ENCODE data around the gene PCK1.

Gene PCK1

DNA sequence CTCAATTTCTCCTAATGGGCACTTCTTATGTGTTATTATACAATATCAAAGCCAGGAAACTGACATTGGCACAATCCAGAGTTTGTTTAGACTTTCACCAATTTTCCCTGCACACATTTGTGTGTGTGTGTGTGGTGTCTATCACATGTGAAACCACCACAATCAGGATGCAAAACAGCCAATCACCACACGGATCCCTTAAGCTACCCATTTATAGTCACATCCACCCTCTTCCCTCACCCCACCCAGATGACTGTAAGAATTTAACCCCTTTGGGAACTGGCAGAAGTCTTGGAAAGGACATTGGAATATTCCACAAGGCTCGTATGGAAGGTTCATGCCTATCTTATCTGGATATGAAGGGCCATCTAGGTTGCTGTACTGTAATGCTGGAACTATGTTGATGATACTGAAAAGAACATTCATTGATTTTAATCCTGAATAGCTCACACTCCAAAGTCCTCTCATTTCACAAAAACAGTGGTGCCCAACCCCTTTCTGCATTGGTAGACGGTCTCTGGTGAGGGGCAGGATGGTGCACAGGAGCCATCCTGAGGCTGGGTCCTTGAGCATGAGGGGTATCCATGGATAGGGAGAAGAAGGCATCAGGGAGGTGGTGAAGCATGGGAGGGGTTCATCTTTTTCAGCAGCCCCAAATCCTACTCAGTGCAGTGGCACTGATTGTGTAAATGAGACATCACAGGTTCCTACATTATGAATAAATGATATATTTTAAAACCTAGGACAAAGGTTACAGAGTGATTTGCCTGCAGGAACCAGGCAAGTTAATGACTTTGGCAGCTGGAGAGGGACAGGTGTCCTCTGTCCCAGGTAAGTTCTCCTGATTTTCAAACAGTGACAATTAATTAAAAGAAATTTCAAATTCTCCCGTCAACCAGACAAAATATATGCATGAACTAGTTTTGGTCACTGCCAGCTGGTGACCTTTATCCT is 23.9 kb upstream of the PCK1 start:
- DNase-seq, result no peak

DNA sequence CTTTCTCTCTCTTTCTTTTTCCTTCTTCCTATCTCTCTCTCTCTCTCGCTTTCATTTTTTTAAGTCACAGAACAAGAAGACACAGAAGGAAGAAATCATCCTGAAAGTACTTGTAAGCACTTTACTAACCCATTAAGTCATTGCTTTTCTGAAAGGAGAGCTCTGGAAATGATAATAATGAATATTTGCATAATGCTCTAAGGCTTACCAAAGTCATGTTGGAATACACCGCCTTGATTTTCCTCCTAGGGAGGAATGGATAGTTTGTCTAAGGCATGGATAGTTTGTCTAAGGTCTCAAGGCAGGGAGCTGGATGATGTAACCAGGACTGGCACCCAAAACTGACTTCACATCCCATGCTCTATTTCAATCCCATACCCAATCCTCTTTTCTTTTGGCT is 23.1 kb upstream of the PCK1 start:
- no peak for DNase-seq

DNA sequence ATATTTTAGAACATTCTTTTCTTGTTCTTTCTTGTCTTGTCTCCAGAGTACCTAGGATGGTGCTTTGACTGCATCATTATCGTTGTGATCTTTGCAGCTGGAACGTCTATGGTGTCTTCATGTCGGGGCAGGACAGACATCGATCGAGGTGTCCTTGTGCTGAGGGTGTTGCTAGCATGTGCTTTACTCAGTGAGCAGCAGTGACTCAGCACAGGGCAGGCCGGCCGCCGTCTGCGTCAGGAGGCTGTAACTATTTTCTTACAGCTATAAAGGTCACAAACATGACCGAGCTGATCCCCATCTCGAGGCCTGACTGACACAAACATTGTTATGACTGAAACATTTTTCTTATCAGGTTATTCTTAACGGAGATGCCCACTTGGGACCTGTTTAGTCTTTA is 21.0 kb upstream of the PCK1 start:
- no peak for DNase-seq

DNA sequence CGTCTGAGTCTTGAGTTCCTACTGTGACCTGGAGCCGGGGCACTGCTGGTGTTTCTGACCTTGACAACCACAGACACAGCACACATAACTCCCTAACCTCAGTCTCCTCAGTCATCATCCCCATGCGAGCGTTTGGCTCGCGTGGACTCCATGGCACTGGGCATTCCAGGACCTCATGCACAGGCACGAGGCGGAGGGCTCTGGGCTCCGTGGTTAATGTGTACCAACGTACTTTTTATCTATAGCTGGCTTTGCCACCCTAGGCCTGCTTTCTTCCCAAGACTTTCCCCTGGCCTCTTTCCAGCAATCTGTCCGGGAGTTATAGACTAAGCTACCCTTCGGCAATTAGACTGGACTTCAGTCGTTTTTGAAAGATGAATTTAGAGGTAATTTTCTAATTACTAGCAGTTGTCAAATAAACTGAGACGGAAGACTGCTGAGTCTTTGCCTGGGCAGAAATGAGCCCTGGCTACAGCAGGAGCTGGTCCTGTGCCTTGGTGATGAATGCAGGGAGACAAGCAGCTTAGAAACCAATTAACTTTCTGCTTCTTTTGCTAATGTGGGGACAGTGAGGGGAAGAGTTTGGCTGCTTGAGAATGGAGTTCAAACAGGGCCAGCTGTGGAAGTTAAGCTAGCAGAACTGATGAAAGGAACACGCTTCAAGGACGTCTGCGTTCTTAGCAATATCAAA is 19.9 kb upstream of the PCK1 start:
- no peak for DNase-seq

DNA sequence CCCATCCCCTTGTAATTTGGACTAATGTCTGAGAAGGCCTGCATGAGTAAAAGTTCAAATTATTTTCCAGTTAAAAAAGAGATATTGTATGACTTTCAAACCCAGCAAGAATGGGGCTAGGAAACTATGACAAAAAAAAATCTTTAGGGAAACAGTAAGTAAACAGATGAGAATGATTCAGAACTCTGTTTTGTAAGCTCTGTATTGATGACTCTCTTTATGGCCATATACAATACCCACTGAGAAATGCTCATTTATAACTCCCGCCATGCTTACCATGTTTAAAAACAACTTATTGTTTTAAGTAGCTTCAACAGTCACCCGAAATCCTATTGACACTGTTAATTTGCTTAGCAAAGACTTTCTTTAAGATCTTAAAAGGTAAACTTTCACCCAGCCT is 17.2 kb upstream of the PCK1 start:
- DNase-seq, result no peak

DNA sequence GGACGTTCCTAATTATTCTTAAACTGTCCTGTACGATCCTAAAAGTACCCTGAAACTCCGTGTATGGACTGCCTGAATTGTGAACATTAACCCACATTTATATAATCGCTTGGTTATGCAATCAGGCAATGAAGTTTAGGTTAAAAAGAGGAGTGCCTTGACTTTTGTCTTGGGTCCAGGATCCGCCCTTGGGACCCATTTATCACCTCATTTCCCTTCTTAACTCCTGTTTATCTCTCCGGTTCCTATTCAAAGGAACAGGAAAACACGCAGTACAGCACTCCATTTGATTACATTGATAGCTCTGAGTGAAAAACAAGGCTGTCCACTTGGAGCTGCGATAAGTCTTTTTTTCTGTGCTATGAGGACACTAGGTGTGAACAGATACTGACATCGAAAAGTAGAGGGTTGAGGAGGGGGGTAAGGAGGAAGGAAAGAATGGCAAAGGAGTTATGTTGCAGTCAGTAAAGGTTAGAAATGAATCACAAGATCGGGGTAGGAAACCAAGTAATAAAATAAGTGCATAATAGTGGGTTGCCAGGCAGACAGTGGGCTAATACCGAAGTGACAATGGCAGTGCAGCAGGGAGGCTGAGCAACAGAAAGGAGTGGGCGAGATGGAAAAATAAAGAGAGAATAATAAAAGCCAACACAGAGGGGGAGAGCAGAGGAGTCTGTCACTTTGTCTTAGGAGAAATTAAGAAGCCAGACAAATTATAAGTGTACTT is 15.9 kb upstream of the PCK1 start:
- no peak for DNase-seq

DNA sequence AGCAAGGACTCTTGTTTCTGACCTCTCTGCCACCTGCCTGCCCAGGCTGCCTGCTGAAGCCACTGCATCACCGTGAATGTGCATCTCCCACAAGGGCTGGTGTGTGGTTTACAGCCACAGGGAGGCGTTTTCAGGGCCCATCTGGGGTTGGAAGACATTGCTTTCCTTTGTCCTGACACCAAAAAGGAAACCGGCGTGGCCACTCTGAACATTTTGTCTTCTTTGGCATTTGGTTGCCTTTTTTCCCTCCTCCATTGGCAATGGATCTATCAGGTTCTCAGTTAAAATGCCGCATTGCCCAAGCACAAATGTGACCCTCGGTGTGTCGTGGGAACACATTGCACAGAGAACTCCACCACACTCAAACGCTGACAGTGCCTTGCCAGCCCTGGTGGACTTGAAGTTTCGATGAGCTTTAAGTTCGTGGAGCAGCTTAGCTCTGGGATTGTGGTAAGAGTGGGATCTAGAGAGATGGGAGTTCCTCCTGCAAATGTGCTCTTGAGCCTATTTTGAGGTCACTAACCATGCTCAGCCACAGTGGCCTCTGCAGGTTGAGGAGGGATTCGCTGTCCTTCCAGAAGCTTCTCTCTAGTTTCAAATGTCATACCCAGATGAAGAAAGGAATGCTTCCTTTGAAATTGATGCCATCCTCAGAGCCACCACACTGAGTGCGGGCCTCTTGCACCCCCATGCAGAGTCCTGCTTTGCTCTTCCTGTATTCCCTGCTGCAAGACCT is 14.8 kb upstream of the PCK1 start:
- no peak for DNase-seq

DNA sequence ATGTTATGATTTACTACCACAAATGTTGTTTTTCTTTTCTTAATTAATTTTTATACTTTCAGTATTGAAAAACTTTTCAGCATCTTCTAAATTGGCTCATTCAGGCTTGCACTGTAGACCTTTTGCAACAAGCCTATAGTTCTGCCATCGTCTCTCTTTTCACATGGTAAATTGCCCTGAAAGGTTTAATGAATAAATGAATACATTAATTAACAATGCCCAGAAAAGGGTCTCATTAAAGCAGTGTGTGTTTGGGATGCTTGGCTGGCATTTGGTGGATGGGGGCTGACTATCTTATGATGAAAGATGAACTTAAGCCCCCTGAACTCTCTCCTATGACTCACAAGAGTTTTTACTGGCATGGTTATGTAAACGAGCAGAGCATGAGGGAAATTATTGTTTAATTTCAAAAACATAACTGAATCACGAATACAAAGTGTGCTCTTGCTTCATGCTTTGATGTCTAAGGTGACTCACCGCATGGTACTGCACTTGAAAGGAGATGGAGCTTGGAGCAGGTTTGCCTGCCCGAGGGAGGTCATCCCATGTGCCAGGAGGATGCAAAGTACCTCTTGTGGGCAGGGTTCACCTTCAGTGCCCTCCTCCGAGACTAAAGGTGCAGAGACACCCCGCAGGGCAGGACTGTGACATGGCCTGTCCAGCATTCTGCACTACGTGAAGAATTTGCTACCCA is 13.8 kb upstream of the PCK1 start:
- no peak for DNase-seq

DNA sequence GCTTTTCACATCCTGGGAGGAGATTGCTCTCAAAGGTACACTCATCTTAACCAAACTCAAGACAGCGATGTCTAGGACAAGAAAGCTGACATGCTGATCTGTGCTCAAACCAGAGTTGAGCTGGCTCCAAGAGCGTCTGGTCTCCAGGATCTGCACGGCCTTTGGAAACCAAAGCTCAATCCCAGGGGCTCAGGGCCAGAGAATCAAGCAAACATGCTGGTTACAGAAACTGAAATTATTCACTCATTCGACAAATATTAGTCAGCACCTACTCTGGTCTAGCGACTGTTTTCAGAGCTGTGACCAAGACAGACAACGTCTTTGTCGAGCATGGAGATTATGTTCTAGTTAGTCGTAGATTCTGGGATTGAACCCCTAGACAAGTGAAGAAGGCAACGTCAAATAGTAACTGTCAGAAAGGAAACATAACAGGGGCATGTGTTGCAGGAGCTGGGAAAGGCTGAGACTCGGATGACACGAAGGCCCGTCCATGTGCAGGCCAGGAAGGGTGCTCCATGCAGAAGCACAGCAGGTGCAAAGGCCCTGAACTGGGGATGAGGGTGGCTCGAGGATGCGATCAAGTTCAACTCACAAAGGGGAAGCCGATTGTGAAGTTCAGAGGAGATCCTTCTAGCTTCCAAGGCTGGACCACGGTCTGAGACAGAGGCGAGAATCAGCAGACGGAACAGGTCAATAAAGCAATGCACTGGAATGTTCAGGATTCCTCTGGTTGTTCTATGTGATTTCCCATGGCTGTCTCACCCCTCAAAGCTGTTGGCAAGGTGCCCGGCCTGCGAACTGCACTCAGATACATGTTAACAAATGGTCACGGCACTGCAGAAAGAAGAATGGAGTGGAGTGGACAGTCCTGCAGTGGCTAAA is 12.5 kb upstream of the PCK1 start:
- DNase-seq, result no peak

DNA sequence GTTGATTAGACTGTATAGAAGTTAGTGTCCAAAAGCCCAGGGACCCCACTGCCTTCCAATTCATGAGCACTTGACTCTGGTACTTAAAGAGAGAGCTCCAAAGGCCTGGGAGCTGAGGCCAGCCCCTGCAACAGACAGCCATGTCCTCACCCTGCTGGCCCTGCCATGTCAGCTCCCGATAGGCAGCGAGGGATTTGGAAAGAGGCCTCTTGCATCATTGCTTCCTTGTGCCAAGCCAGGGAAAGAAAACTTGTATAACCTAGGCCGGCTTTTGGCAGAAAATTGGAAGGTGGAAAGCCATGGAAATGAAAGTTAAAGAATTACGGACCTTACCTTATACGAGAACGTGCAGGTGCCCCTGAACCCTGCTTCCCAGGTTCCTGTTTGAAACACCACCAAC is 8.4 kb upstream of the PCK1 start:
- no peak for DNase-seq

DNA sequence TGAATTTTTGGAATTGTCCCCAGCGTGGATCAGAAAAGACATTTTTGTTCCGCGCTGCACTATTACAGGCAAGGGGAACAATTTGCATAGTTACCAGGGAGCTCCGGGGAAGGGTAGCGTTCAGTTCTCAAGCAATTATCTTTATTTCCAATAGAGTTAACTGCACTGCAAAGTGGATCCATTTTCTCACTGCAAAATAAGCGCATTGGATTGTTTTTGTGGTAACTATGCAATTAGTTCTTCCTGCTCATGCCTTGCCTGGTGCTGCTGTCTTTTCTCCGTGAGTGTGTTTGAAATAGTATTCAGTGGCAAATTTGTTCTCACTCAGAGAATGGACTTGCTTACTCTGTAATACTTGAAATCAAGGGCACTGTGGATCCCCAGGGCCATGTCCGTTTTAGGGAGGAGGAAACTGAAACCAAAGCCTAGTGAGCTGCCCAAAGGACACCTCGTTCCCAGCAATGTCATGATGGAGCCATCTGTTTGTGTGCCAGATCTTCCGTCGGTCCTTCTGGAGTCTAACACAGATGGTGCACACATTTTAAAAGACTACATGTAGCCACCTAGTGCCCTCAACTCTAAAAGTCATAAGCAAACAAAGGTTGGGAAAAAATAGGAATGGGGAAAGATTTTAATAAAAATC is 7.4 kb upstream of the PCK1 start:
- DNase-seq, result no peak

DNA sequence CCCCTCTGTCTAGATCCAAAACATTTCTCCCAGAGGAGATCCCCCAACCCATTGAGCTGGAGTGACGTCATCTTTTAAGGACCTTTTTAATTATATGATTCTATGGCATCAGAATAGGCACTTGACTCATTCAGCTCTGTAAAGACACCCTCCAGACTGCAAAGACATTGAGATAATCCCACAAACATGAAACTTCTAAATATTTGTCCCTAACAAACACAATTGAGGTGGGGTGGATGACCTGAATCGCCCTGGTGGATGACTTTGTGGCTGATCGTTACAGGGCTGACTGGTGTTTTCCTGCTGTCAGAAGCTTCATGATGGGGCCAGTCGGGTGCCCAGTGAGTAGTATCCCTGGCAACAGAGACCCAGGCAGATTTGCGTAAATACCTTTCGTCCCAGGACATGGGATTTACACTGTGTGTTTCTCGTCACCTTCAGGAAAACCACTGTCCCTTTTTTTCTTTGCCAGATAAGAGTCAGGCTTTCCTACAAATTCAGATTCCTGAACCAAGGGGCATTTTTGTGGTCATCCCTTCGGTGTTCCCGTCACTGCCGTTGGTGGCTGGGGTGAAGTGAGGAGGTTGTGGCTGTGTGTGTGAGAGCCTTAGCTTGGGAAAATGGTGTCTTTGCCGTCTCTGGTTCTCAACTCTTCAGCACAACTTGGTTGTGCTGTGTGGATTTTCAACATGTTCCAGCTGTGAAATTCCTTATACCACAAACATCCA is 5.3 kb upstream of the PCK1 start:
- no peak for DNase-seq

DNA sequence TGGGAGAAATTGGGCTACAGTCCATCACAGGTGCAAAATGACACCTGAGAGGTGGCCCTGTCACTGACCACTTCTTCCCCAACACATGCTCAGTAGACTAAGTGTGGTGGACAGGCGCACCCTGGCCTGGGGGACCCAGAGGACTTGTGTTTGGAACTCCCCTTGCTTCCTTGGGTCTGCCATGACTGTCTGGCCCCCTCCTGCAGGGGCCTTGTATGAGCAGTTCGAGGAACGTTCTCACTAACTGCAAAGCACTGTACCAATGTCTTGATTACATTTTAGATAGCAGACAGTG is 4.0 kb upstream of the PCK1 start:
- DNase-seq, result no peak

DNA sequence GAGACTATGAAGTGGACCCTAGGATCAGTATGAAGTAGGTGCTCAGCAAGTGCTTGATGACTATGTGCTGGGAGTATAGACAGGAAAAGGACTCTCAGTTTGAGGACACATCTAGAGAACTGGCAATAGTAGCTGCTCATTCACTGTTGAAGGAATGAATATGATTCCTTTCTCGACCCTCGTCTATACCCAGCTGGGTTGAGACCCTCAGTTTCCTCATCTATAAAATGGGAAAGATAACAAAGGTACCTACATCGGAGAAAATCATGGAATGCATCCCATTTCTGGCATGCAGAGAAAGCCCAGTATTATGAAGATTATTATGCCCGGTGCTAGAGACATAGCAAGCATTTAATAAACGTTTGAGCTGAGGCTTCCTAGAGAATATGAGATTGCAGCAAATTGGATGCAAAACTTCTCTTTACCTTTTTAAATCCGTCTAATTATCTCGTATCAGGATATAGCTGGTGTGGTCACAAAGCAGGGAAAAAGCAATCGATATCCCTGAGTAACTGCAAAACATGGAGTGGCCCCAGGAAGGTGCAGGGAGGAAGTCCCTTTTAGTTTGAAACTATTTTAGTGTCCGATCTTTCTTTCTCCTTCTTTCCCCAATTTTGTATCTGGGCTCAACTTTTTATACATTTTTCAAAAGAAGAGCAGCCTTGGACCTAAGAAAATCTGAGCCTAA is 2.8 kb upstream of the PCK1 start:
- no peak for DNase-seq

DNA sequence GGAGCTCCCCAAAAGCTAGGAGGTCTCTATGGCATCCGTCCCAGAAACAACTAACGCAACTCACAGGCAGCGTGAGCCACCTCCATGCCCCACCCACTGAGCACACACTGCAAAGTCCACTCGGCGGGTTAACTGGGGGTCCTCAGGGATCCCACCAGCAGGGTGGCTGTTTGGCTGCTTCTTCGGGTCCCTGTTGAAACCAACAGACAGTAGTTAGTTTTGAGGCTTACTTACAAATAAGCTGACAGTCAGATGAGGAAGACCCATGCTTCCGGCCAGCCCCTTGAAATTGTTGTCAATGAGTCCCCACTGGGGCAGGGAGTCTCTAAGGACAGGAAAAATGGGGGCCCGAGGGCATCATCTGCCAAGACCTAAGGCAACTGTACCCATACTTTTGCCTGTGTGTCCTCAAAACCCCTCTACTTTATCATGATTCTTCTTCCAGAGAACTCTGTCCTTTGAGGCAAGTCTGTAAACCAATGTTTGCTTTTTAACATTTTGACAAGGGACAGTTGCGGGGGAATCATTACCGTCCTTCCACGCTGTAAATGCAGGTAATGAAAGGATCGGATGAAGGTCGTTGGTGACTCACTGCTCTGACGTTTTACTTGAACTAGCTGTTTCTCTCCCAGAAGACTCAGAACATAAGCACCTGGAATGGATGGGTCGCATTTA is 2.2 kb upstream of the PCK1 start:
- no peak for DNase-seq

DNA sequence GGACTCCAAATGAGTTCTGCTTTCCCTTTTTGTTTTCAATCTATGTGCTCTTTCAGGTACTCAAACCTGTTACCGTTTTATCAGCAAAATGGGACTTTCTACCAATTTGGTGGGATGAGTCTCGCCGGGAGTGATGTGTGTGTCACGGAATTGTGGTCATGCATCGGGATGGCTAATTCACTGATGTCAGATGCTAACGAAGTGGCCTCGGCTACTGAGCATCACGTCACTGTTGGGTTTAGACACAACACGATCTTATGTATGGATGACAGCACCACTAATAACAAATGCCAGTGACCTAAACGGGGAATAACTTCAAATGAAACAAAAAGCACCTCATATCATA is 1.6 kb upstream of the PCK1 start:
- DNase-seq, result no peak

DNA sequence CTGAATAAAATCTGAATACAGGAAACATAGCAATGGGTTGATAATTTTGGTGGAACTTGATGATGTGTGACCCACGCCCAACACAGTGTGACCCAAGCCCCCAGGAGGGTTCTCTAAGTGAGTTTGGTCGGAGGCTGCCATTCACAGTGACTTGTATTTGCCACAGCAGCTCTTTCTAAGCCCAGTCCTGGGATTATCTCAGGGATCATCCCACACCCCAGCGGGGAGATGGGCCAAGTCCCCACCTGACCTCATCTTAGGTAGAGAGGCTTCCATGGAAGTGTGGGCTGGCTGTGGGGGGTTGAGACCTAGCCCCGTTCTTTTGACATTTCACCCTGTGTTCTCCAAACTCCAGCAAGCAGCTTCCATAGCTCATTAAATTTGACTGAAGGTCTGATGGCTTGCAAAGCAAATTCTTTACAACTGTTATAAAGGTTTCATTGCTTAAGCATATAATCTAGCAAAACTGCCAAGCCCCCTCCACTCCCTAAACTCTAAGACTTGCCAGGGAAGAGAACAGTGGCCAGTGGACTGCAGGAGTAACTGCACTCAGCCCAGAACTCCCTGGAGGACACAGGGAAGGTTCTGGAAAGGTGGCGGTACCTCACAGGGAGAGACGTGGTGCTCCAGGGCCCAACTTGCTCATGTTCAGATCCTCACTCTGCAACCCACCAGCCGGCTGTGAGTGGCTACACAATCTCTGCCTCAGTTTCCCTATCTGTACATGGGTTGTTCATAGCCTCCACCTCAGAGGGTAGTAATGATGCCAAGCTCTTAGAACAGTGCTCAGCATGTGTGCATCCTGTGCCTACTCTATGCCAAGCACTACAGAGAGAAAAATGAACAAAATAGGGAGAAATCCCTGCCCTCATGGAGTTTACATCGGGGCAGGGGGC is 1.0 kb upstream of the PCK1 start:
- DNase-seq, result no peak

Measured in NCI-H446 treated with DMSO at 0.1 percent for 48 hours (cell line).